IPS-20b (cell line): ENCODE results near the gene RAI1.
A peak's percentile ranks its signal among the peaks of the same experiment; 100 is the strongest.

Experiments used
- H3K27ac ChIP-seq: one replicate; pipeline ENCODE4 v1.5.1; 2013; ENCODE audit warnings: low read length
- H3K27me3 ChIP-seq: 2 replicates; pipeline ENCODE4 v1.6.1; 2013; ENCODE audit warnings: mild to moderate bottlenecking, low read length, inconsistent platforms; ENCODE audit not compliant: insufficient read depth
- H3K36me3 ChIP-seq: 2 replicates; pipeline ENCODE4 v1.6.1; 2013; ENCODE audit warnings: low read depth, mild to moderate bottlenecking, inconsistent platforms, low read length, moderate library complexity; ENCODE audit not compliant: insufficient read depth
- H3K4me1 ChIP-seq: 2 replicates; pipeline ENCODE4 v1.6.1; 2013; ENCODE audit warnings: mild to moderate bottlenecking, control low read depth, inconsistent platforms, low read length, moderate library complexity; ENCODE audit not compliant: insufficient read depth
- H3K4me3 ChIP-seq: 2 replicates; pipeline ENCODE4 v1.5.1; 2013; ENCODE audit warnings: mild to moderate bottlenecking, low read length, inconsistent platforms
- H3K9ac ChIP-seq: 2 replicates; pipeline ENCODE4 v1.6.1; 2013; ENCODE audit warnings: low read depth, mild to moderate bottlenecking, inconsistent platforms, low read length, moderate library complexity
- H3K9me3 ChIP-seq: 2 replicates; pipeline ENCODE4 v1.6.1; 2013; ENCODE audit warnings: mild to moderate bottlenecking, low read depth, low read length, inconsistent platforms; ENCODE audit not compliant: insufficient read depth

The RAI1 gene

GRCh38 chr17:17763734-17764133 is 82.5 kb downstream of the RAI1 start:
- Histone ChIP-seq H3K27me3 (no peaks in the 10 kb centered on the region), H3K9ac (no peak overlapping the region), H3K9me3 (no peaks in the 10 kb centered on the region), H3K27ac (no peak overlapping the region), H3K4me3 (no peak overlapping the region), H3K36me3 (no peaks in the 10 kb centered on the region), H3K4me1 (no peaks in the 10 kb centered on the region)

DNA sequence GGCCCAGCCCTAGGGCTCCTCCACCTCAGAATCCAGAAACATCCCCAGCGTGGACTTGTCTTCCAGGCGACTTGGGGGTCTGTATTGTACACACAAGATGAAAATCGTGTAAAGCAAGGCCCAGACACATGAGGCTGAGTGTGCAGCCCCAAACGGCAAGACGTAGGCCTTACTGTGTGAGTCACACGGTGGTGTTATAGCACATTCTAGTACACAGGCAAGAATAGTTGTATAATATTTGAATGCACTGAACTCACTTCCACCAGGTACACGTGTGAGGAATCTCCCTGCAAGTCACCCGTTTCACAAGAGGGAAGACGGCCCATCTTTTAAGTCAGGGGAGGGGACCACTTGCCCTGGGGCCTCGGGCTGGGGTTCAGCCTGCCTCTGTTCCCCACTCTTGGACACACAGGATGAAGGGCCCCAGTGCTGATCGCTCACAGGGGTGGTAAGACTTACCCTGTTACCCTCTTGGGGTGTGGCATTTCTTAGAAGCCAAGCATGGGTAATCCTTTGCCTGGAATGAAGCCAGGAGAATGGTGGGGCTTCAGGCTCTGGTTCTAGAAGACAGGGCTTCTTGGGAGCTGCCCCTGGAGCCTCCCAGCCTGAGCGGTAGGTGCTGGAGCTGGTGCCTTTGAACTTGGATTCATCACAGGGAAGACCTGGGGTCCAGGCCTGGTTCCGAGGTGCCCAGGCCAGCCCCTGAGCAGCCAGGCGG is 84.3 kb downstream of the RAI1 start:
- no peak overlapping the region for H3K27ac ChIP-seq
- H3K9ac ChIP-seq: no peak overlapping the region
- no peaks in the 10 kb centered on the region for H3K36me3 ChIP-seq
- H3K27me3 ChIP-seq: no peaks in the 10 kb centered on the region
- no peaks in the 10 kb centered on the region for H3K4me1 ChIP-seq
- no peaks in the 10 kb centered on the region for H3K9me3 ChIP-seq
- H3K4me3 ChIP-seq: no peak overlapping the region

DNA sequence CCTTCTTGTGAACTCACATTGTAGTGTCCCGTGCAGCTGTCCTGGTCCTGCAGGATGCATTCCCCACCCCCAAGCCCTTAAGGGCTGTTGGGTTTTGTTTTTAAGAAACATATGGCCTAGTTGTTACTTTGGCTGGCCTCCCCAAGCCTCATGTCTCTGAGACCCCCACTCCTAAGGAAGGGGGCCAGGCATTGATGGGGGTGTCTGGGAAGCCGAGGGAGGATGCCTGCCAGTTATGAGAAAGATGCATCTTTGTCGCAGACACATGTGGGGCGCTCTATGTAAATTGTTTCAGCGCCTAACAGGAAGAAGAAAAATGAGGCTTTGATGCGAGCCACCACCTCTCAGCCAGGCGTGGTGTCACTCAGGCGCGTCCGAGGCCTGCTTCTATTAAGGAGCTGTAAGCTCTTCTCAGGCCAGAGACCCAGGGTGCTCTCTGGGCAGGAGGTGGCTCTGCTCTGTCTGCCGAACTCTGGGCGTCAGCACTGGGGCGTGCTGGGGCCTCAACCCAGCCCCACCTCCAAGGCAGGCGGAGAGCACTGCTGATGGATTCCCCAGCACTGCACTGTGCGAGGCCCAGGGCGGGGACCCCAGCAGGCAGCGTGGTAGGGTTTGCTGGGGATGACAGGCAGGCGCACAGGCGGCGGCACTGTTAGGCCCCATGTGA is 85.0 kb downstream of the RAI1 start:
- Histone ChIP-seq H3K9ac (0 out of 2 replicates have a peak overlapping the region, but pooled peaks have one; percentile 26), H3K27ac (no peak overlapping the region), H3K9me3 (no peaks in the 10 kb centered on the region)

GRCh38 chr17:17766744-17767120 is 85.5 kb downstream of the RAI1 start:
- no peaks in the 10 kb centered on the region for H3K9me3 ChIP-seq
- no peaks in the 10 kb centered on the region for H3K4me1 ChIP-seq
- no peaks in the 10 kb centered on the region for H3K36me3 ChIP-seq
- H3K9ac ChIP-seq: no peak overlapping the region
- H3K4me3 ChIP-seq: no peak overlapping the region
- H3K27me3 ChIP-seq: no peaks in the 10 kb centered on the region; the same call in 1 of the 2 replicates
- H3K27ac ChIP-seq: no peak overlapping the region

More for the DNA sequence above, 85.0 kb downstream of the RAI1 start:
- Histone ChIP-seq H3K36me3 (no peaks in the 10 kb centered on the region), H3K4me3 (no peak overlapping the region), H3K4me1 (no peaks in the 10 kb centered on the region), H3K27me3 (no peaks in the 10 kb centered on the region)

- H3K36me3 ChIP-seq: no peaks in the 10 kb centered on the region
- no peaks in the 10 kb centered on the region for H3K4me1 ChIP-seq
- H3K9ac ChIP-seq: no peak overlapping the region
- H3K4me3 ChIP-seq: no peak overlapping the region
- H3K27ac ChIP-seq: no peak overlapping the region
- no peaks in the 10 kb centered on the region for H3K9me3 ChIP-seq
- H3K27me3 ChIP-seq: no peaks in the 10 kb centered on the region; the same call in 1 of the 2 replicates
These were observed 86.1 kb downstream of the RAI1 start for GRCh38 chr17:17767154-17767869.

- no peaks in the 10 kb centered on the region; the same call in 1 of the 2 replicates for H3K27me3 ChIP-seq
- no peaks in the 10 kb centered on the region for H3K4me1 ChIP-seq
- H3K27ac ChIP-seq: no peak overlapping the region
- H3K4me3 ChIP-seq: no peak overlapping the region
- H3K9ac ChIP-seq: no peak overlapping the region
- no peaks in the 10 kb centered on the region for H3K36me3 ChIP-seq
- no peaks in the 10 kb centered on the region for H3K9me3 ChIP-seq
These were observed 86.7 kb downstream of the RAI1 start for GRCh38 chr17:17767887-17768418.

GRCh38 chr17:17768424-17769088 is 87.3 kb downstream of the RAI1 start:
- no peaks in the 10 kb centered on the region for H3K9me3 ChIP-seq
- no peaks in the 10 kb centered on the region for H3K36me3 ChIP-seq
- no peaks in the 10 kb centered on the region for H3K4me1 ChIP-seq
- H3K9ac ChIP-seq: no peak overlapping the region
- H3K4me3 ChIP-seq: no peak overlapping the region
- no peak overlapping the region for H3K27ac ChIP-seq
- no peaks in the 10 kb centered on the region; the same call in 1 of the 2 replicates for H3K27me3 ChIP-seq

DNA sequence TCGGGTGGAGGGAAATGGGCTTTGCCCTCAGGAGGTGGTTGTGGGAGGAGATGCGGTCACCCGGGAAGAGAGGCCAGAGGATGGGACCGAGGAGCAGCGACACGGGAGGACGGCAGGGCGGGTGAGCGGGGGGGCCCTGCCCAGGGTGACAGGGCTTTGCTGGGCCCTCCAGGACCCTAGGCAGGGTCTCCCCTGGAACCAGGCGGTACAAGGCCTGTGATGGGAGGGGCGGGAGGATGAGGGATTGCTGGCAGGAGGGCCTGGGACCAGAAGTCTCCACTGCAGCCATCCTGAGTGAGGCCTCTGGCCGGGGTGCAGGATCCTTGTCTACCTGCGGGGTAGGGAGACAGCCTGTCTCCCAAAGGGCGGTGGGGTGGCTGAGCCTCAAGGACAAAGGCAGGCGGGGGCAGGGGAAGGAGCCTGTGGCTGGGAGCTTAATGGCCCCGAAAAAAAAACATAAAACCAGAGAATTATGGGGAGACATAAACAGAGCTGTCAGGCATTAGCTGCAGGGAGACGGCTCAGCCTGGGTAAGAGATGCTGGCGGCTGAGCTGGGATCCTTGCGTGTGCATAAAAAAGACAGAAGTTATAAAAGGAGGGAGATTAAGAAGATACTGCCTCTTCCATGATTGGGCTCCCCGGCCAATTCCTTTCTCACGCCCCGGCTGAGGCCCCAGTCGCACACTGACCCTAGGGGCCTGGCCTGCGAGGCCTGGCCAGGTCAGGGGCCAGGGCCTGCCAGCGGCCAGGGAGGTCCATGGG is 88.8 kb downstream of the RAI1 start:
- Histone ChIP-seq H3K9me3 (no peaks in the 10 kb centered on the region), H3K27me3 (no peaks in the 10 kb centered on the region; the same call in 1 of the 2 replicates), H3K4me3 (no peak overlapping the region), H3K4me1 (no peaks in the 10 kb centered on the region), H3K27ac (no peak overlapping the region), H3K36me3 (no peaks in the 10 kb centered on the region), H3K9ac (no peak overlapping the region)

DNA sequence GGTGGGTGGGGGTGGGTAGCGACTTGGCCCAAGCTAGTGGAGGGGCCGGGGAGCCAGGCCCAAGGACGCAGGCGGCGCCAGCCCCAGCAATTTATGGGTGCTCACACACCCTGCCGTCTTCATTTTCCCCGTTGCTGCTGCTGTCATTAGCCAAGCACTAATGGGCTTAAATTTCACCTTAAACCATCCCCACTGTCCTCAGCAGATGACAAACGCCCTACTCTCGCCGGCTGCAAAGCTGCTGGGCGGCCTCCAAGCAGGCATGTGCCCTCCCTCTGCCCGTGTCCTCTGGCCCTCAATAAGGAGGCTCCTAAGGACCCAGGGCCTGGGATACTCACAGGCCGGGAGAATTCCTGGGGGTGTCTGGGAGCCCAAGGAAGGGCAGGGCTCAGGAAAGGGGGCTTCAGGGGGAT is 89.4 kb downstream of the RAI1 start:
- no peaks in the 10 kb centered on the region; the same call in 1 of the 2 replicates for H3K27me3 ChIP-seq
- no peak overlapping the region for H3K27ac ChIP-seq
- H3K9ac ChIP-seq: no peak overlapping the region
- no peaks in the 10 kb centered on the region for H3K4me1 ChIP-seq
- no peak overlapping the region for H3K4me3 ChIP-seq
- no peaks in the 10 kb centered on the region for H3K9me3 ChIP-seq
- H3K36me3 ChIP-seq: no peaks in the 10 kb centered on the region

DNA sequence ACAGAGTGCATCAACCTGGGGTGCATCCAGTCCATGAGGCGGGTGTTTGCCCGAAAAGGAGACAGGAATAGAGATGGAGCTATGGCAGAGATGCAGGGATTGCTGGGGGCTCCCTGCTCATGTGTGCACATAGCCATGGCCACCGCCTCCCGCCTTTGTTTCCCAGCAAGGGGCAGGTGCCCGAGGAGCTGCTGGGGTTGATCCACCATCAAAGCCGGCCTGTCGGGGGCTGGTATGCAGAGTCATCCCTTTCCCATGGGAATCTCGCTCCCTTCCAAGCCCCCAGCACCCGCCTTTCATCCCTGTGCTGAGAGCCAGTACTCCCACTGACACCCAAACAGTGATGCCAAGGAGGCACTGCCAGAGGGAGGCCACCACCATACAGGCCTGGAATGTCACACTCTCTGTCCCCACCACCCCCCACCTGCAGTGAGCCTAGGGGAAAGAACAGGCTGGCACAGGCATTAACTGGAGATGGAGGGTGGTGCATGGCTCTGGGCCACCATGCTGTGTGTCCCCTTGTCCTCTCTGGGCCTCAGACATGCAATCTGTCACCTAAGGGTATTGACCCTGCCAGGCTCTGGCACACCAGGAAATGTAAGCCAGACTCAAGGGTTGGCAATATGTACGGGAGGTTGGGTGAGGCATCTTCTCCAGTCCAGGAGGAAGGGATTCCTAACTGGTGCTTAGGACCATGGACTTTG is 90.4 kb downstream of the RAI1 start:
- H3K9me3 ChIP-seq: no peaks in the 10 kb centered on the region
- H3K4me3 ChIP-seq: no peak overlapping the region
- H3K9ac ChIP-seq: no peak overlapping the region
- H3K4me1 ChIP-seq: no peaks in the 10 kb centered on the region
- H3K27ac ChIP-seq: no peak overlapping the region
- H3K36me3 ChIP-seq: no peaks in the 10 kb centered on the region
- no peaks in the 10 kb centered on the region; the same call in 1 of the 2 replicates for H3K27me3 ChIP-seq
